KOPT-K1 (cell line): ENCODE results near the gene USH1C.

Experiments used
- H3K27ac ChIP-seq: fragments of 200-600 bp; sonication (generic); 2 replicates; pipeline ENCODE4 v1.5.1; 2016; ENCODE audit warnings: antibody characterized with exemption, mild to moderate bottlenecking, low read depth, low read length; ENCODE audit not compliant: poor library complexity, severe bottlenecking
- H3K36me3 ChIP-seq: fragments of 200-600 bp; sonication (generic); 2 replicates; pipeline ENCODE4 v1.5.1; 2017; ENCODE audit warnings: antibody characterized with exemption, mild to moderate bottlenecking, low read length, moderate library complexity; ENCODE audit not compliant: insufficient read depth
- H3K9me3 ChIP-seq: fragments of 200-600 bp; sonication (generic); 2 replicates; pipeline ENCODE4 v1.5.1; 2017; ENCODE audit warnings: antibody characterized with exemption, low read length, mild to moderate bottlenecking; ENCODE audit not compliant: insufficient read depth, poor library complexity, severe bottlenecking

The USH1C gene

DNA sequence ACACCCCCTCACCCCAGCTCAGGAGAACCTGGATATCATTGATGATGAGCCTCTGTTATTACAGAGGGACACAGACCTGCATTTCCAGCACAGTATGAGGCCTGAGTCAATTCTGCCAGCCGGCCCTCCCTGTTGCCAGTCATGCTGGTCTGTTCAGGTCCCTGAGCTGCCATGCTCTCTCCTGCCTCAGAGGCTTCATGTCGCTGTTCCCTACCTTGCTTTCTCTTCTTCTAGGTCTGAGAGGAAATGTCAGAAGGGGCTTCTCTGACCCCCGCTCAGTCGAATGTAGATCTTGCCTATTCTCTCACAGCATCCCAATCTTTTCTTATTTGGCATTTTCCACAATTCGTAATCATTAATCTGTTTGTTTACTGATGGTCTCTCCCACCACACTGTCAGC, 45.7 kb downstream of the USH1C start:
- H3K9me3 ChIP-seq, result no peaks in the 10 kb centered on the region
- peak overlapping the region; percentile 1 for H3K27ac ChIP-seq
- no peaks in the 10 kb centered on the region for H3K36me3 ChIP-seq

DNA sequence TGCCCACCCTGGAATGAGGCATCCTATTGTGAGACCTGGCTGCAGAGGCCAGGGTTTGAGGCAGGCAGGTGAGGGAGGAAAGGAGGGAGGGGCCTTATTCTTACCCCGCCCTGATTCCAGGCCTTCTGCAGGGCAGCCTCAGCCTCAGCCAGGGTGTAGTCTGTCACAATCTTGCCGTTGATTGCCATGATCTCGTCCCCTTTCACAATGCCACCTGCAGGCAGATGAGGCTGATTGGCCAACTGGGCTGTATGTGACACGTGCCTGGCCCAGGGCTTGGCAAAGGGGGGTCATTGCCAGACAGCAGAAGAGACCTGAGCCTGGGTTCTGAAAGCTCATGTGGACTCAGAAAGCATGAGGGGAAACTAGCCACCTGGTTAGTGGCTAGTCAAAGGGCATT, 46.2 kb downstream of the USH1C start:
- no peaks in the 10 kb centered on the region for H3K36me3 ChIP-seq
- no peaks in the 10 kb centered on the region for H3K9me3 ChIP-seq
- peak overlapping the region; percentile 1 for H3K27ac ChIP-seq

DNA sequence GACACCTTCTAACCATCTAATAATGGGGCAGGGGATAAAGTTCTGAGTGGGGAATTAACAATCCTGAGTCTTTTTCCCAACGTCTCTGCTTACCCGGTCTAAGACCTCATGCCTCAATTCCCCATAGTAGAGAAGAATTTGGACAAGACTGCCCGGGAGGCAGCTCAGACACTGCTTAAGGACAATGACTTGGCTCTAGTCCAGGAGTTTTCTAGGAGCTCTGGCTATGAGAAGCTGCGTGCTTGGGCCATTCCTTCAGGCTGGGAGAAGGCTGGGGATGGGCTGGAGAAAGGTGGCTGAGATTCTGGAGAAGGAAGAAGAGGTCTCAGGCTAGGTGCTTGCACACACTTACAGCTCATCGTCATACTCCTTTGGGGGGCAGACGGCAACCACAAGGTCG, 47.8 kb downstream of the USH1C start:
- no peaks in the 10 kb centered on the region for H3K9me3 ChIP-seq
- no peaks in the 10 kb centered on the region for H3K36me3 ChIP-seq
- no peak overlapping the region for H3K27ac ChIP-seq

DNA sequence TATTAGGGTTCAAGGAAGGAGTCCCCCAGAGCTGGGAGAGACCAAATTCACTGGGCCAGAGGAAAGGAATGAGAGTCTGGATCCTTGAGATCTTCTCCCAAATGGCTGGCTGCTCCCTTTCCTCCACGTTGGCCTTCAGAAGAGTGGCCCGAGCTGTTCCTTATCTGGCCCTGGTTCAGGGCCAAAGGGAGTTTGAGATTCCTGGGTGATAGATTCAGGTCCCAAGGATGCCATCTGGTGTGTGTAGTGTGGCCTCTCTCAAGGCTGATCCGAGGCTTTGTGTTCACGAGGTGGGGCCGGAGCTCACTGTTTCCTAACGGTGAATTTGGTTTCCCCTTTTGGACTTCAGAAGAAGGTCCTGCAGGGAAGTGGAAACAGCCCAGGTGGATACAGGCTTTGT, 50.2 kb downstream of the USH1C start:
- Histone ChIP-seq H3K36me3 (no peaks in the 10 kb centered on the region), H3K27ac (no peak overlapping the region), H3K9me3 (no peaks in the 10 kb centered on the region)

DNA sequence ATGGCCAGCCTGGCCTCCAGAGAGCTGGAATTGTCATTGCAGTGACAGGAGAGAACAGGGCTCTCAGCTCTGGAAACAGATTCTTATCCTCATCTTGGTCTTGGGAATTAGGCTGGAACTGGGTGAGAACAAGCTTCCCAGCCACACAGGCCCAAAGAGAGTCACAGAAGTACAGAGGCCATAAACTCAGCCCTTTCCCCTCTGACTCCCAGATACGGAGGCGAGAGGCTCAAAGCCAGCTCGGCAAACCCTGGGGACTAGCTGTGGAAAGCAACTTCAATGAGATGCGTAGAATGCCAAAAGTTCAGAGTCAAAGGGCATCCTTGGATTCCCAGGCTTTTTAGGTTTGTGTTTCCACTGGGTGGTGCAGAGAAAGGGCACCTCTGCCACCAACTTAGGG, 53.3 kb downstream of the USH1C start:
- H3K36me3 ChIP-seq, result no peaks in the 10 kb centered on the region
- no peak overlapping the region for H3K27ac ChIP-seq

DNA sequence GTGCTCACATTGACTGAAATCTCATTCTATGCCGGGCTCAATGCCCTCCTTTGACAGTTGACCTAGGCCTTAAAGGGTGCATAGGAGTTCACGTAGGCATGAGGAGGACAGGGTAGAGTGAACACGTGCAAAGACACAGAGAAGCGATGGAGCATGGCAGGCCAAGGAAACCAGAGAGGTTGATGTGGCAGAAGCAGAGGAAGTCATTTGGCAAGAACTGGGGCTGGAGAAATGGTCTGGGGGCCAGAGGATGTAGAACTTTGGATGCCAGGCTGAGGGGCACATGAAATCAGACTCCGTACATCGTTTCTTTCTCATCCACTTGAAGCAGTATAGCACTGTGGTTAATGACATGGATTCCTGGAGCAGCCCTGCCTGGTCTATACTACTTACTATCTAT, 54.0 kb downstream of the USH1C start:
- Histone ChIP-seq H3K9me3 (no peaks in the 10 kb centered on the region), H3K36me3 (no peaks in the 10 kb centered on the region), H3K27ac (no peak overlapping the region)

More for the DNA sequence above, 53.3 kb downstream of the USH1C start:
- no peaks in the 10 kb centered on the region for H3K9me3 ChIP-seq

DNA sequence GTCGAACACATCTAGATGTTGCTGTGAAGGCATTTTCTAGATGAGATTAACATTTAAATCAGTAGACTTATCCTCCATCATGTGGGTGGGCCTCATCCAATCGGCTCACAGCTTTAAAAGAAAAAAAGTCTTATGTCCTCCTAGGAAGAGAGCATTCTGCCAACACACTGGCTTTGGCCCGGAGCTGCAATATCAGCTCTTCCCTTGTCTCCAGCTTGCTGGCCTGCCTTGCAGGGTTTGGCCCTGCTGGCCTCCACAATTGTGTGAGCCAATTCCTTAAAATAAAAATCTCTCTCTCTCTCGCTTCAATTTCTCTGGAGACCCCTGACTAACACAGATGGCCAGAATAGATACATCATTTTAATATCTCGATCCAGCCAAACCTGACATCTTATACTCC, 54.5 kb downstream of the USH1C start:
- H3K36me3 ChIP-seq, result no peaks in the 10 kb centered on the region
- H3K27ac ChIP-seq, result no peak overlapping the region
- H3K9me3 ChIP-seq, result no peaks in the 10 kb centered on the region

DNA sequence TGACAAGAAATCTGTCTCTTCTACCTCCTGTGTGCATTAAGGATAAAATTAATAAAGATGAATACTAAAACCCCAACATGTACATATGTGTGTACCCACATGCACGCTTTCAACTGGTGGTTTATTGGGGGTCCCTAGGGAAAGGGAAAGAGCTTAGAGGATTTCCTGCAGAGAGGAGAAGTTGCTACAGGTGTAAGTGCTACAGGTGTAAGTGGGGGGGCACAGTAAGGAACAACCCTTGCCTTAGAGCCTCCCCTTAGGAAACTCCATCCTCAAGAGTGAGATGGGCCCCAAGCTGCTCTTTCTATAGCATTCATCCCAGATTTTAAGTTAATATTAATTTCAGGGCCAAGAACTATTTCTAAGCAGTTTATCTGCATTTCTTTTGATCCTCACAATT, 55.7 kb downstream of the USH1C start:
- no peak overlapping the region for H3K27ac ChIP-seq
- H3K36me3 ChIP-seq, result no peaks in the 10 kb centered on the region

DNA sequence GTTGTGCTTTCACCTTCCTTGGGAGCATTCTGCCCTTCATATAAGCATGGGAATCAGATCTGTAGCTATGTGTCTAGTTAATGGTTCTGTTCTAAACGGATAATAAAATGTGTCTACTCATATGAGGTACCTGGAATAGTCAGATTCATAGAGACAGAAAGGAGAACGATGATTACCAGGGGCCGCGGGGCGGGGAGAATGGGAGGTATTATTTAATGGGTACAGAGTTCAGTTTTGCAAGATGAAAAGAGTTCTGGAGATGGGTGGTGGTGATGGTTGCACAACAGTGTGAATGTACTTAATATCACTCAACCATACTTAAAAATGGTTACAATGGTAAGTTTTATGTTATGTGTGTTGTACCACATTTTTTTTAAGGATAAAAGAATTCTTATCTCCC, 57.6 kb downstream of the USH1C start:
- H3K9me3 ChIP-seq, result no peaks in the 10 kb centered on the region
- no peaks in the 10 kb centered on the region for H3K36me3 ChIP-seq
- no peak overlapping the region for H3K27ac ChIP-seq

More for the DNA sequence above, 55.7 kb downstream of the USH1C start:
- H3K9me3 ChIP-seq, result no peaks in the 10 kb centered on the region

DNA sequence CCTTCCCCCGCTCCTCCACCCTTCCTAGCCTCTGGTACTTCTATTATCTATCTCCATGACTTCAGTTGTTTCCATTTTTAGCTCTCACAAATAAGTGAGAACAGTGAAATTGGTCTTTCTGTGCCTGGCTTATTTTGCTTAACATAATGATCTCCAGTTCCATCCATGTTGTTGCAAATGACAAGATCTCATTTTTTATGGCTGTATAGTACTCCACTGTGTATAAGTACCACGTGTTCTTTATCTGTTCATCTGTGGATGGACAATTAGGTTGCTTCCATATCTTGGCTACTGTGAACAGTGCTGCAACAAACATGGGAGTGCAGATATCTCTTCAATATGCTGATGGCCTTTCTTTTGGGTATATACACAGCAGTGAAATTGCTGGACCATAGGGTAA, 60.7 kb downstream of the USH1C start:
- Histone ChIP-seq H3K9me3 (no peaks in the 10 kb centered on the region), H3K27ac (no peak overlapping the region), H3K36me3 (no peaks in the 10 kb centered on the region)

DNA sequence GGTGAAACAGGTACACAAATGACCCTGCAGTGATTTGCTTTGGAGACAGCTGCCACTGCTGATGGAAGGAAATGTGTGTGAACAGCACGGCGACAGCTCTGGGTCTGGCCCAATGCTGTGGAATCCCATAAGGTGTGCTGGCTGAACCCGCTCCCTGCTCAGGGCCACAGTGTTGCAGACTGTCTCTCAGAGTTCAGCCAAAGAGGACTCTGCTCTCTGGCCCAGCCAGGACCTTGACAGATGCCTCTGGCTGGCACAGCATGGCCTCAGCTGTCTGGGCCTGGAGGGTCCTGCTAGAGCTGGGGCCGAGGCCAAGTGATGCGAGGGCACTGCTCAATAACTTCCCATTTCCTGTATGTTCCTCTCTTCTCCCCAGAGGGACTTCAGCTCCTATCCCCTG, 62.3 kb downstream of the USH1C start:
- Histone ChIP-seq H3K27ac (no peak overlapping the region), H3K36me3 (no peaks in the 10 kb centered on the region), H3K9me3 (no peaks in the 10 kb centered on the region)

DNA sequence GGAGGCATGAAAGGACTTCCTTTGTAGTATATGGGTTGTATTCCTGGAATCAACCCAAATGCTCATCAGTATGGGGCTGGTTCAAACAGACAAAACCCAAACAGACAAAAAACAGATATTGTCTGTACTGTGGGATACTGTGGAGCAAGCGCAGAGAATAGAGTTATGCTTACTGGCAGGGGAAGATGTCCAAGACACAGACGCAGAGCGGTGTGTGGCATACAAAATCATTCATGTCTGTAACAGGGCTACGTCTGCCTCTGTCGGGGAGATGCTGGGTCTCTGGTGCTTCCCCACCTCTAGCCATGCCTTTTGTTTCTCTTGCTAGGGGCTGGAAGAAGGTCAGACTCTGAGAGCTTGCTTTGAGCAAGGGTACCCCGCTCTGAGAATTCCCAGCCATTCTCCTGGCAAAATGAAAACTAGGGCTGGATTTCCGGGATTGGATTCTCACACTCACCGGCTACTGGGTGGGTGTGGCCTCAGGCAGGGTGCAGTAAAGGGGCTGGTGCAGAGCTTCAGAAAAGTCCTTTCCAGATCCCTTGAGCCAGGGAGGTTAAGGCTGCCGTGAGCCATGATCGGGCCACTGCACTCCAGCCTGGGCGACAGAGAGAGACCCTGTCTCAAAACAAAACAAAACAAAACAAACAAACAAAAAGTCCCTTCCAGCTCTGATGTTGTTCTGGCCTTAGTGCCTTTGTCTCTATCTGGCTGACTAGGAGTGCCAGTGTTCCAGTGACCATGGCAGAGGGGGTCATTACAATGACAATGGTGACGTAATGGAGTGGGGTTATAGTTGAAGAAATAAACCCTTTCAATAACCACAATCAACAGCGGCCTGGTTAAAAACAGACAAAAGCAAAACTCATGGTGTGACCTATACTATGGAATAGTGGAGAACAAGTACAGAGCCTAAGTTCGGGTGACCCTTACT, 64.7 kb downstream of the USH1C start:
- H3K27ac ChIP-seq, result no peak overlapping the region
- no peaks in the 10 kb centered on the region for H3K36me3 ChIP-seq
- no peaks in the 10 kb centered on the region for H3K9me3 ChIP-seq

DNA sequence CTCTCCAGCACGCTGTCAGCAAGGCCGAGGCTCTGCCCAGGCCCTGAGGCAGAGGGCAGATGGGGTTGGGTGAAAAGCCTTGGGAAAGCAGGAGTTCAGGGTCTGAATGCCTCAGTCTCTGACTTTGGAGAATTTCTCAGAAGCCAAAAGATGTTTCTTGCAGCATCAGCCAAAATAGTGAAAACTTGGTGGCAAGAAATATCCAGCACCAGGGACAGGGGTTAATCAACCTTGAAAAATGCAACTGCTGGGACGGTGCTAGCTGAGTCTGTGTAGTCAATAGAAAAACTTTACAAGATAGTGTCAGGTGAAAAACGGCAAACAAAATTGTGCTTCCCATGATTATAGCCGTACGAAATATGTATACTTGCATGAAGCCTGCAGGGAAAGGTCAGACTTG, 66.1 kb downstream of the USH1C start:
- no peak overlapping the region for H3K27ac ChIP-seq
- H3K36me3 ChIP-seq, result no peaks in the 10 kb centered on the region
- no peaks in the 10 kb centered on the region for H3K9me3 ChIP-seq

DNA sequence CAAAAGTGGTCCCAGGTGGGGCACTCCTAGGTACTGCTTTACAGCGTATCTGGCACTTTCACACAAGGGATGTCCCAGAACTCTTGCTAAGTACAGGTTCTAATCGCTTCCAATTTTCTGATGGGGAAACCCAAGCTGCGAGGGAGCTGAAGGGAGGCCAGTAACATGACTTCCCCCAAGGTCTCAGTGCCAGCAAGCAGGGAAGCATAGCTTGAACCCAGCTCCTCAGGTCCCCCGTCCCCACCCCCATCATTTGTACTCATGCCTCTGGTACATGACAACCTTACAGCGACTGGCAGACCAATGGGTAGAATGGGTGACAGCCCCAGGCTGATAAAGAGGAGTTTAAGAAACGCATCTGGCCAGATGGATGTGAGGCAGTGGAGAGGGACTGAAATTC, 66.9 kb downstream of the USH1C start:
- Histone ChIP-seq H3K36me3 (no peaks in the 10 kb centered on the region), H3K9me3 (no peaks in the 10 kb centered on the region), H3K27ac (no peak overlapping the region)

DNA sequence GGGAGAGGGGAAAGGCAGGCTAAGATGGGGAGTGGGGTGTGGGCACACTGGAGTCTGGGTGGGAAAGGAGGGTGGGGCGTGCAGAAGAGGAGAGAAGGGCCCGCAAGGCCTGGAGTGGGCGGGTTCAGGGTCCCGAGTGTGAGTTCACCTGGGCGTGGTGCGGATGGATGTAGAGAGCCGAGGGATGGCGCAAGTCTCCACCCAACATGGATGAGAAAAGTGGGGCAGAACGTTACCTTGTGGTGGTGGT, 67.2 kb downstream of the USH1C start:
- no peak overlapping the region for H3K27ac ChIP-seq
- no peaks in the 10 kb centered on the region for H3K9me3 ChIP-seq

DNA sequence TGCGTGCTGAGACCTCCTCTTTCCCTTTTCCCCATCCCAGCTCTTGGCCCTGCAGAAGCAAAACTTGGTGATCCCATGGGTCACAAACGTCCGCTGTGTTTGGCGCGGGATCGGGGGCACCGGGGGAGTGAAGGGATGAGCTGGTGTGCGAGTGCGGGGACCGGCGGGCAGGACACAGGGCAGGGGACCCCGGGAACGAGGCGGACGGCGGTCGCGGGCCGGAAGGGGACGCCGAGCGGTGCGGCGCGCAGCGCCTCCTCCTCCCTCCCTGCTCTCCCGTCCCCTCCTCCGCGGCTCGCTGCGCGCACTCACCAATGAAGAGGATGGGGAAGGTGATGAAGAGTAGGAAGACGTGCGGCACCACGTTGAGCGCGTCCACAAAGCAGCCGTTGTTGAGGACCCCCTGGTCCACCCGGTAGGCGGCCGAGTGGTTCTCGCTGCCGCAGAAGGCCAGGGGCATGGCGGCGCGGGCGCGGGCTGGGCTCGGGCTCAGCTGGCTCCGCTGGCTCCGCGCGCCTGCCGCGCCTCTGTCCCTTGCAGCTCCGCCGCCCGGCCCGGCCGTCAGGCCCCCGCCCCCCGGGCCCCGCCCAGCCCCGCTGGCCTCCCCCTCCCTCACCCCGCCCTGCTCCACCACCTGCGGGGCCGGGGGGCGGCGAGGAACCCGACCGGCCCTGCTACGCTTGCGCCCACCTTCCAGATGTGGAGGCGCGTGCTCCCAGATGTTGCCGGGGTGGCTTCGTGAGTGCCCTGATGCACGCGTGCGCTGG, 67.7 kb downstream of the USH1C start, which contains the start of gene ABCC8:
TSS of gene ABCC8 (minus strand) at position 529 of the 767 bp plus-strand sequence. CDS start at position 460, 69 bp downstream.
- Histone ChIP-seq H3K9me3 (no peaks in the 10 kb centered on the region), H3K27ac (no peak within 1 kb of the TSS), H3K36me3 (no peaks in the 10 kb centered on the region)

More for the DNA sequence above, 67.2 kb downstream of the USH1C start:
- H3K36me3 ChIP-seq, result no peaks in the 10 kb centered on the region
